A673 (cell line): Measurements from ENCODE around the gene TNP2. TPM values are rescaled to one million over a fixed set of nuclear protein-coding genes. Genes with fewer than 3 reads are reported as not detected.
A peak's percentile ranks its signal among the peaks of the same experiment; 100 is the strongest.

Experiments used
- BruUV-seq: library from RNA; stranded (reverse); fragments of 400-500 nt; replicated peaks from 2 replicates; lab custom pipeline; 2021; lab: Mats Ljungman, UMichigan
- CTCF ChIA-PET: fragments of 300-600 bp; sonication (Branson Sonifier 250); formaldehyde crosslinking; loops from one replicate; lab custom pipeline; 2022; ENCODE audit warnings: antibody characterized with exemption; lab: Charles Lee
- POLR2A ChIA-PET: fragments of 300-600 bp; sonication (Branson Sonifier 250); formaldehyde crosslinking; loops from one replicate; lab custom pipeline; 2022; ENCODE audit warnings: antibody characterized with exemption; ENCODE audit not compliant: low non-redundant PET; lab: Charles Lee
- DNase-seq: peaks from one replicate; pipeline ENCODE4 v3.0.0-alpha.2; 2015; ENCODE audit warnings: low spot score
- H3K27ac ChIP-seq: fragments of 200-600 bp; sonication (generic); 2 replicates; pipeline ENCODE4 v1.5.1; 2016; ENCODE audit warnings: mixed run types, low read depth, mild to moderate bottlenecking, mixed read lengths, antibody characterized with exemption, low read length; ENCODE audit not compliant: poor library complexity, severe bottlenecking
- H3K27me3 ChIP-seq: fragments of 200-600 bp; sonication (generic); replicated peaks from 2 replicates; pipeline ENCODE4 v1.6.1; 2017; ENCODE audit warnings: mixed run types, low read depth, mild to moderate bottlenecking, mixed read lengths, antibody characterized with exemption, low read length; ENCODE audit not compliant: insufficient read depth, poor library complexity
- H3K36me3 ChIP-seq: fragments of 200-600 bp; sonication (generic); 2 replicates; pipeline ENCODE4 v1.6.1; 2016; ENCODE audit warnings: mixed run types, mild to moderate bottlenecking, mixed read lengths, antibody characterized with exemption, low read length; ENCODE audit not compliant: insufficient read depth, poor library complexity, severe bottlenecking
- H3K4me1 ChIP-seq: fragments of 200-600 bp; sonication (generic); 2 replicates; pipeline ENCODE4 v1.6.1; 2017; ENCODE audit warnings: mixed run types, mild to moderate bottlenecking, mixed read lengths, antibody characterized with exemption, low read length; ENCODE audit not compliant: insufficient read depth, poor library complexity, severe bottlenecking
- H3K4me3 ChIP-seq: fragments of 200-600 bp; sonication (generic); 2 replicates; pipeline ENCODE4 v1.5.1; 2016; ENCODE audit warnings: low read depth, mixed run types, mild to moderate bottlenecking, mixed read lengths, low read length; ENCODE audit not compliant: poor library complexity, severe bottlenecking
- H3K9me3 ChIP-seq: fragments of 200-600 bp; sonication (generic); 2 replicates; pipeline ENCODE4 v1.6.1; 2016; ENCODE audit warnings: mixed run types, low read depth, mild to moderate bottlenecking, mixed read lengths, antibody characterized with exemption, low read length; ENCODE audit not compliant: poor library complexity, severe bottlenecking
- CTCF ChIP-seq: fragments of 300-800, 200-600 bp; sonication (generic); conservative IDR thresholded peaks from 2 replicates; pipeline ENCODE4 v1.5.1; 2017; ENCODE audit warnings: low read depth, mild to moderate bottlenecking, antibody characterized with exemption, low read length, moderate library complexity, mixed read lengths
- EZH2 ChIP-seq: fragments of 200-600 bp; sonication (generic); IDR thresholded peaks from 2 replicates; pipeline ENCODE4 v1.6.1; 2017; ENCODE audit warnings: borderline replicate concordance, low read depth, mild to moderate bottlenecking, mixed read lengths, antibody characterized with exemption, low read length; ENCODE audit not compliant: poor library complexity, severe bottlenecking
- intact Hi-C: fragments of 100-400 bp; cut with micrococcal nuclease; formaldehyde crosslinking; loops from one replicate; pipeline ENCODE4 v1.10.0; 2022; ENCODE audit not compliant: unreplicated experiment
- total RNA-seq: library from RNA; stranded (reverse); gene quantifications from 2 replicates; pipeline ENCODE4 v1.2.3, GENCODE V29; 2021

TNP2 gene
- total RNA-seq, 1 experiment from 2014 or later: not detected

DNA sequence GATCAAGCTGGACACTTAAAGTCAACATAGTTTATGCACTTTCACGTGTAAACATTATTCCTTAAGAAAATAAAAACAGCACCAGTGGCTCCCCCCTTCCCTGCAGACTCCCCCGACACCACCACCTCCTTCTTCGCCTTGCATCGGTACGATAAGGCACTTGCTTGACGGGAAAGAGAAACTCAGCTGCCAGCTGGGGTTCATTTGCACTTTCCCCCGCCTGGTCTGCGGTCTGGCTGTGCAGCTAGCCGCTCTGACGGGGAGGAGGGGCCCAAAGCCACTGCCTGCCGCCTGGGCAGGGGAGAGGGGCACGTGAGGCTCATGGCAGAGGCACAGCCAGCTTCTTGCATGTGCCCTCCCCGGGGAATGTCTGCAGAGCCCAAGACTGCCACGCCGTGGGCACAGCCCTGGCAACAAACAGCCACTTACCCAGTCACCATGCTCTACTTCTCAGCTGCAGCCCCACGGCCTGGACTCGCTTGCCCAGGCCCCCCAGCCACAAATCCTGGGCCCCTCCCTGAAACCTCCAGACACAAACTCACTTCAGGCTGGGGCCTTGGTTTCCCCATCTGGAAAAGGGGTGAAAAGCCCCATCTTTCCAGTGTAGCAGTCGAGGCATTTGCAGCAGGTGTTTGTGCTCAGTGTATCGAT lies 28.5 kb upstream of the TNP2 start:
- Histone ChIP-seq H3K27me3 (no peaks in the 10 kb centered on the region), H3K27ac (no peak overlapping the region), H3K9me3 (no peaks in the 10 kb centered on the region), H3K4me1 (no peaks in the 10 kb centered on the region), H3K4me3 (no peak overlapping the region), H3K36me3 (no peaks in the 10 kb centered on the region)
- POLR2A ChIA-PET: no interaction called here
- no TSS peak for BruUV-seq
- DNase-seq: peak; percentile 37
- TF ChIP-seq CTCF (no peak), EZH2 (no peak)
- CTCF ChIA-PET: no interaction called here
- intact Hi-C loops: no loop called here

GRCh38 chr16:11296706-11297491 lies 27.8 kb upstream of the TNP2 start:
- DNase-seq: no peak
- TF ChIP-seq CTCF (no peak), EZH2 (no peak)
- Histone ChIP-seq H3K4me1 (no peaks in the 10 kb centered on the region), H3K9me3 (no peaks in the 10 kb centered on the region), H3K36me3 (no peaks in the 10 kb centered on the region), H3K27me3 (no peaks in the 10 kb centered on the region), H3K4me3 (no peak overlapping the region), H3K27ac (no peak overlapping the region)
- no TSS peak for BruUV-seq
- intact Hi-C loops: no loop called here
- ChIA-PET CTCF (no interaction called here), POLR2A (no interaction called here)

DNA sequence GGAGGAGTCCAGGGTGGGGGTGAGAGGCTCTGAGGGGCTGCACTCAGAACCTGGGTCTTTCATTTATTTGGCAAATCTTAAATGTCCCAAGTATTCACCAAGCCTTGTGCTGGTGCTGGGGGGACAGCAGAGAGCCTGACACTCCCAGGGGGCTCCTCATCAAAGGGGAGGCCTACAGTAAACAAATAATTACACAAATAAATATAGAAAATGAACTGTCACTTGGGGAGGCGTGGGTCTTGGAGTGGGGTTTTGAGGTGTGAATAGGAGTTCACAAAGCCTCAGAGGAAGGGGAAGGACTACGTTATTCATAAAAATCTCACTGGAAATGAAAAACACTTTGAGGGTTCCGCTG lies 27.2 kb upstream of the TNP2 start:
- H3K9me3 ChIP-seq: no peaks in the 10 kb centered on the region
- intact Hi-C loops: no loop called here
- no peak for TF ChIP-seq EZH2
- no peak for TF ChIP-seq CTCF
- no peak overlapping the region for H3K27ac ChIP-seq
- BruUV-seq: no TSS peak
- no peaks in the 10 kb centered on the region for H3K36me3 ChIP-seq
- DNase-seq: no peak
- ChIA-PET POLR2A (no interaction called here), CTCF (no interaction called here)
- H3K27me3 ChIP-seq: no peaks in the 10 kb centered on the region
- H3K4me1 ChIP-seq: no peaks in the 10 kb centered on the region
- H3K4me3 ChIP-seq: no peak overlapping the region
